Endometrial microvascular endothelial cells (primary cell): Measurements from ENCODE around the gene NUDT6. TPM values are rescaled to one million over a fixed set of nuclear protein-coding genes. Genes with fewer than 3 reads are reported as not detected.
"Not testable (repeated sequence)": the region's sequence is repeated elsewhere in the genome, so short reads cannot be mapped to it uniquely, and the experiment has no call there.

Source experiments
- in situ Hi-C: cut with HindIII; loops from 2 replicates; pipeline ENCODE4 v1.10.0; 2017; ENCODE audit warnings: low sequenced_read_pairs, low pct_unique_long_range_greater_than_20kb; ENCODE audit errors: inconsistent ontology term
- total RNA-seq: library from RNA; depleted of rRNA; stranded (reverse); fragments of >200 nt; gene quantifications from one replicate; pipeline ENCODE4 v1.2.3, GENCODE V29; 2015; ENCODE audit errors: inconsistent ontology term

The NUDT6 gene, protein sequence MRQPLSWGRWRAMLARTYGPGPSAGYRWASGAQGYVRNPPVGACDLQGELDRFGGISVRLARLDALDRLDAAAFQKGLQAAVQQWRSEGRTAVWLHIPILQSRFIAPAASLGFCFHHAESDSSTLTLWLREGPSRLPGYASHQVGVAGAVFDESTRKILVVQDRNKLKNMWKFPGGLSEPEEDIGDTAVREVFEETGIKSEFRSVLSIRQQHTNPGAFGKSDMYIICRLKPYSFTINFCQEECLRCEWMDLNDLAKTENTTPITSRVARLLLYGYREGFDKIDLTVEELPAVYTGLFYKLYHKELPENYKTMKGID
- 6.8 TPM for total RNA-seq

DNA sequence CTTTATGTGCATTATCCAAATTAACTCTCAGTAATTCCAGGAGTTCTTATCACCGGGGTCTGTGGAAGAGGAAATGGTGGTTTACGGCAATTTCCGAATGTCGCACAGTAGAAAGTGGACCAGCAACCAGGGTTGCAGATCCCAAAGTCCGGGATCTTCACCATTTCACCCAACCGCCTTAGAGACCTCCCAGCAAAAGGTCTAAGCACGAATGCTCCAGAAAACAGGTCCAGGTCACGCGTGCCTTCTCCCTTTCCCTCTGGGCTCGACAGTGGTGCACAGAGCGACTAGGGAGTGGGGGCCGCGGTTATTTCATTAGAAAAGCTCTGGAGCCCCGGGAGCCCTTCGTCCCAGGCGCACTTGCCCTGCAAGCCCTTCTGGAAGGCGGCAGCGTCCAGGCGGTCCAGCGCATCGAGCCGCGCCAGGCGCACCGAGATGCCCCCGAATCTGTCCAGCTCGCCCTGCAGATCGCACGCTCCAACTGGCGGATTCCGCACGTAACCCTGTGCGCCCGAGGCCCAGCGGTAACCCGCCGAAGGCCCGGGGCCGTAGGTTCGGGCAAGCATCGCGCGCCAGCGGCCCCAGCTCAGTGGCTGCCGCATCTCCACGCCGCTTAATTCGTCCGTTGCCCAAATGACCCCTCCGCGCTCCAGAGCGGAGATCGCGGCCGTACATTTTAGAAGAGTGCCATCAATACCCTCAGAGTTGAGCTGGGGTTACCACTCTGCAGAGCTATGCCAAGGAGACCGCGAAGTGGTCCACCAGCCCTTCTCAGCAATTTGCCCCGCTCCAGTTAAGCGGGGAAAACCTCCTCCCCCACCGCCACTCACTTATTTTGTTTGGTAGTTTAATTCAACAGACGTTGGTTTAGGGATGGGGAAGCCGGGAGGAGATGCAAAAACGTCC, at the start of gene NUDT6:
Gene NUDT6 (minus strand): TSS at position 627 of the 906 bp plus-strand sequence. CDS start 25 bp downstream, at position 602.
- in situ Hi-C loops, result loop anchor here (25.0 kb wide), 2 partner anchors 160 to 310 kb away; partner anchors contain the start of gene IL21

DNA sequence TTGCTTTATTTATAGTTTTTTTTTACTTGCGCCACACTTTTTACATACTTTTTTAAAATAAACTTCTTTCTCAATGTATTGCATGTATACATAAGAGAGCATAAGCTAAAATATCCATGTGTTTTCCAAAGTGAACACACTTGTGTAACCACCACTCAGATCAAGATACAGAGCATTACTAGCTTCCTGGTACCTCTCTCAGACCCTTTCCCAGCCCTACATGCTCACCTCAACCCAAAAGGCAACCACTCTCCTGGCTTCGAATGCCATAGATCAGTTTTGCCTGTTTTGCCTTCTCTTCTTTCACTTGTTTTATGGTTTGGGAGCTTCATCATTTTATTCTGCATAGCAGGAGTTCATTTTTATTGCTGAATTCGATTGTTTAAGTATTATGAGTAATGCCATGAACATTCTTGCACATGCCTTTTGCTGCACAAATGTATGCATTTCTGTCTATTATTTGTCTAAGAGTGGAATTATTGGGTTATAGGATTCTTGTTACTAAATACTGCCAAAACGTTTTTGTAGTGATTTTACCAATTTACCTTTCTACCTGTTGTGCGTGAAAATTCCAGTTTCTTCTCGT, 45.9 kb upstream of the NUDT6 start:
- in situ Hi-C loops, result no loop called here

DNA sequence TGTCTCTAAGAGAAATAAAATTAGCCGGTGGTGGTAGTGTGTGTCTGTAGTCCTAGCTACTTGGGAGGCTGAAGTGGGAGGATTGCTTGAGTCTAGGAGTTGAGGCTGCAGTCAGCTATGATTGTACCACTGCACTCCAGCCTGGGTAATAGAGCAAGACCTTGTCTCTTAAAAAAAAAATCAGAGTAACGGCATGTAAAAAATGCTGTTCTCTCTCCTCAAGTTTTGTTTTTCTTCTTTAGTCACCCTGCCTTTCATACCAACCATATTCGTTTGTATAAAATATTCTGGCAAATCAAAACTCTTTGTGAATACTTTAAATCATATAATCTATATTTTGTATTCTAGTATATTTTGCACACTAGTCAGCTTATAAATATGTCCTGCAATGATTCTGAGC, 44.8 kb upstream of the NUDT6 start:
- in situ Hi-C loops, result no loop called here

DNA sequence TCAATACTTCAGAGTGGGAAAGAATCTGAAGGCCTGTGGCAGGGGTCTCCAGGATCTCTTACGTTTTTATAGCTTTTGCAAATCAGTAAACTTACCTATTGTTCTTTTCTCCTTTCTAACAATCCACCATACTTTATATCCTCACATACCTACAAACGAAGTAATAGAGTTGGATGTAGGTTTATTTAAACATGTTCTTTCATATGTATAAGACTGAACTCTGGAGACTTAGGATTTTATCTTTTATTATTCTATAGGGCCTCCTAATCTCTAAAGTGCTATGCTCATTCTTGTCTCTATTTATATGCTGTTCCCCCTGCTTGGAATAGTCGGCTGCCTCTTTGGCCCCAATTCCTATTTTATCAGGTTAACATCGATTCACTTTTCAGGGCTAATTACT, 43.8 kb upstream of the NUDT6 start:
- in situ Hi-C loops, result no loop called here

DNA sequence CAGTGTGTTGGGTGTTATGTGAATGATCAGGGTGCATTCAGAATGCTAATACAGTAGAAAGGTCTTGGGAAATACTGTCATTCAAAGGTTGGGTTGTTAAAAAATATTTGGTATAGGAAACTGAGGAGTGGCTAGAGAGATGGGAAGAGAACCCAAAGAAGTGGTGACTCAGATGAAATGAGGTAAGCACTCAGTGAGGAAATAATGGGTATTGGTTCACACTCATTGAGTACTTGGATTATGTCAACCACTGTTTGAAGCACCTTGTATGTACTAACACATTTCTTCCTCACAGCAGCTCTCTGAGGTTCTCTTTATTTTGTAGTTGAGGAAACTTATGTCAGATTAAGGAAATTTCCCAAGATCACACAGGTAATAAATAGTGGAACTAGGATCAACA, 40.8 kb upstream of the NUDT6 start:
- in situ Hi-C loops, result no loop called here

DNA sequence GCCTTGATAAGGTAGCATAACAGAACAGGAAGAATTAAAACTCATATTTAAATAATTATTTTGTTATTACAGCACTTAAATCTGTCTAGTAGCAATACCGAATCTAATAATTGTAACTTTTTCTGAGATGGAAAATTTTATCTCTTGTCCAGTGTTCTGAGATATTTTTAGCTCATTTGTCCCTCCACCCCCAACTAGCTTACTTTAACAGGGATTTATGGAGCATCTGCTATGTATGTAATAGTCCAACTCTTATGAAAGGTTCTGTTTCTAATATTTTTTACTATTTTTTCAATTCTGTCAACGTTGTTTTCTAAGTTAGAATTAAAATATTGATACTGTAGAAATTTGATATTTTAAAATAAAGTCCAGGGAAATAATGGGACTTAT, 38.2 kb upstream of the NUDT6 start:
- in situ Hi-C loops, result no loop called here

DNA sequence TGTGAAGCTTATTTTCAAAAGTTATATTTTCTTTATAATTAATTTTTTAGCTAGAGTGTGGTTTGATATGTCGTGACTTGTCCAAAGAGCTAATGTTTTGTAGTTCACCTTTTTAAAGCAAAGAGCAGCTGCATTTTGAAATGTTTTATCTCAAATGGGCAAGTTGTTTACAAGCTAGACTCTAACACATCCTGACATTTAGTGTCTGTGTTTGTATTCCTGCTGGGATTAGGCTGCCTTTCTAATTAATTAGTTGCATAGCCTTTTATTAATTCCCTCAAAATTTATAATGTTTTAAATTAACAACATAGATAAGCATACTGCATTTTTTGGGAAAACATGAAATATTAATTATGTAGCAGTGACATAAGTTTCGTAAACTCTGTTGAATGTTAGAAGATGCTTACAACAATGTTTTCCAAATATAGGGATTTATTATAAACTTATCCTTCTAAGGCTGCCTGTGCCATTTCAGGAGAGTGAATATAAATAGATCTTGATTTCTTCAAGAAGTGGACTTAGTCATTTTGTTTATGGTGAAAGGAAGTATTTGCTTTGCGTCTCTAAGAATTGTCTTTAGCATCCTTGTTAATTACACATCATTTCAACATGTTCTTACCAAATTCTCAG, 37.7 kb upstream of the NUDT6 start:
- in situ Hi-C loops, result no loop called here

DNA sequence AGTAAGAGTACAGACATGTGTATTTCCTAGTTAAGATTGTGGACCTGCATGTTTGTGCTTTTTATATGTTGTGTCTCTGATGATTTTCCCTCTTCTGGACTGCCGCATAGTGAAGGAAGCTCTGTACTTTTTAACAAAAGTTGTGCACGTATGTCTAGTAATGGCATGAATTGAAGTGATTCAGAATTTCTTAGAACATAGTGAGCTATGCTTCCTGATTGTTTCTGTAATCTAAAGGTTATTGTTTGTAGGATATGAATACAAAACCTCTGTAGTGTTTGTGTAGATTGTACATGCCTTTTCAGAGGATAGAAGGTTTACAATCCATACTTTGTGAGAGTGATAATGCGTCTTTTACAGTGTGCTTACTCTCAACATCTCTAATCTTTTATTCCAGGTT, 37.0 kb upstream of the NUDT6 start:
- in situ Hi-C loops, result no loop called here

DNA sequence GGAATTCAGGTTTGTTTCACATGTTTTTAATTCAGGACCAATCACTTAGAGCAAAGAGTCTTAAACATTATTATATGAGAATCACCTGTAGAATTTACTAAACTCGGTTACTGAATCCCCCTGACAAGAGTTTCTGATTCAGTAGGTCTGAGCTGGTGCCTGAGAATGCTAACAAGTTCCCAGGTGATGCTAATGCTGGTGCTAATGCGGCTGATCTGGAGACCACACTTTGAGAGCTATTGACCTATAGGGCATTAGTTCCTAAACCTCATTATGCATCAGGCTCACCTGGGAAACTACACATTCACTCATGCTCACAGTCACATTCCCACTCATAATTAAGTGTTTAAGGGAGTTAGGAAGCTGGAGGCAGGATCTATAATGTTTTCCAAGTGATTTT, 36.1 kb upstream of the NUDT6 start:
- in situ Hi-C loops, result no loop called here

DNA sequence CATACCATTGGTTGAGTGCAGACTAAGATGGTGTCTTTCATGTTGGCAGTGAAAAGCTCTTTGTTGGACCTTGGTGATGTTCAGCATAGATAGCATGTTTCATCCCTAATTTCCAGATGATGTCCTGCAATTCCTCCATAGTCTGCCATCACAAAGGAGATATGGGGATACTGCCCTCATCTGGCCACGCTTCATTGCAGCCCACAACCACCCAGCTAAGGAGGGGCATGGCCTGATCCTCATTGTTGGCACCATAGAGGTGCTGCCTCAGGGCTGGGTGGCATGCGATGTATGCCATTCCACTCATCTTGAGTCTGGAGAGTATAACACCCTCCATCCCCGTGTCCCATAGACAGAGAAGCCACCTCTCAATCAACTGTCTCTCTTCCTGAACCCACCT, 31.5 kb upstream of the NUDT6 start:
- in situ Hi-C loops, result no loop called here

DNA sequence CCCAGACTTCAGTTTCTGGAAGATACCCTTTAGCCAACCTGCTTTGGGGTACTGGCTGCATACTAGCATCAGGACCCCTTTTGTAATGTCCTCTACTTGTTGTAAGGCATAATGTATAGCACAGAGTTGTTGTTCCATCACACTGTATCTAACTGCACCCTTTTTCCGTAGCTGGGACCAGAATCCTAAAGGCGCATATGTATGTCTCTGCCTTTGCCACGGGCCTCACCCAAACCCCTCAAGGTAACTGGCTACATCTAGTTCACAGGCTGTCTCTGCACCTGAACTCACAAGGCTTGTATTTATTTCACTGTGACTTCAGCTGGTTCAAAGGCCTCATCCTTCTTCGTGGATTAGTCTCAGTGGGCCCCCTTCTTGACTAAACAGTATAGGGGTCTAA, 29.6 kb upstream of the NUDT6 start:
- in situ Hi-C loops, result no loop called here

DNA sequence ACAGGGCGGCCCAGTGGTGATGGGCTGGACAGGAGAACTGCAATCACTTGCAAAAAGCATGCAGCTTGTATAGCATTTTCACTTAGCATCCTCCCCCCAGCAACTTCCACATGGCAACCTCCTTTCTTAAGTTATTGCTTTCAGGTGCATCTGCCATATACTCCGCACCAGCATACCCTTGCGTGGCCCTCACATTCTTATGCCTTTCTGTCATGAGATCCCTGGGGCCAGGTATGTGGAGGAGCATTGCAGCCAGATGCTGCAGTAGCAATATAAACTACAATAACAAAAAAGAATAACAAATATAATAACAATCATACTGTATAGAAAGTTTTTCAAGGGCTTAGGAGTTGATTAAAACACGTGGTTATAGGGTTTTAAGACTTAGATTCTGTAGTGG, 26.3 kb upstream of the NUDT6 start:
- in situ Hi-C loops, result no loop called here

DNA sequence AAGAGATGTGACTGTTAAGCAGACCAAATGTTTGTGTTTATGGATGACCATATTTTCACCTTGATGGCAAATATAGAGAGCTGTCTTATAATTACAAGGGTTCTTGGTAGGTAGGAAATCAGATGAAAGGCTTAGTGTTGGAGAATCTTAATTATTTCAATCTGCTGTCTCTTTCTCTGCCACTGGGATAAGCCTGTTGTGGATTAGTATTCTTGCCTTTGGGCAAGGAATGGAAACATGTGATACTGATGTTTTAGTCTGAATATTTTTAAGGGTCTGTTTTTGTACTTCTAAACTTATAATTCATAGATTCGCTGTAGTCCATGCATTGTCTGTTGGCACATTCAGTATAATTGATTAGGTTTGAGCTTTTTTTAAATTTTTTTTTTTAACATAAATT, 23.7 kb upstream of the NUDT6 start:
- in situ Hi-C loops, result no loop called here

DNA sequence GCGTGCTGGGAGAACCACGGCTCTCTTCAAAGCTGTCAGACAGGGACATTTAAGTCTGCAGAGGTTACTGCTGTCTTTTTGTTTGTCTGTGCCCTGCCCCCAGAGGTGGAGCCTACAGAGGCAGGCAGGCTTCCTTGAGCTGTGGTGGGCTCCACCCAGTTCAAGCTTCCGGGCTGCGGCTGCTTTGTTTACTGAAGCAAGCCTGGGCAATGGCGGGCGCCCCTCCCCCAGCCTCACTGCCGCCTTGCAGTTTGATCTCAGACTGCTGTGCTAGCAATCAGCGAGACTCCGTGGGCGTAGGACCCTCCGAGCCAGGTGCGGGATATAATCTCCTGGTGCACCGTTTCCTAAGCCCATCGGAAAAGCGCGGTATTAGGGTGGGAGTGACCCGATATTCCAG, 22.7 kb upstream of the NUDT6 start:
- in situ Hi-C loops, result not testable (repeated sequence)

DNA sequence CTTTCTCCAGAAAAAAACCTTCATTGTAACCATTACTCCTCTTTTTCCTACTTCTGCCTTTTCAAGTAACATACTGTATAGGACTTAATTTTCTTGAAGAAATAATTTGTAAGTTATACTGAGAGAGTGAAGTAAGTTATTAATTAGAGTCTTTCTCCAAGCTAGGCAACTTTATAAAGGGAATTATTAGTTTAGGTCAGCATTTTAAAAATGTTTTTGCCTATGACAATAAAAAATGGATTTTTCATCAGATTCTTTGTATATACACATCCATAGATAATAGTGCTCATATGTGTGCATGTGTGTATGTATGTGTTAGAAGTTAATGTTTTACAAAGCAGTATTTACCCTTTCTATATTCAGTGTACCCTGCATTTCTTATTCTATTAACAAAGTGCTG, 10.4 kb upstream of the NUDT6 start:
- in situ Hi-C loops, result no loop called here

DNA sequence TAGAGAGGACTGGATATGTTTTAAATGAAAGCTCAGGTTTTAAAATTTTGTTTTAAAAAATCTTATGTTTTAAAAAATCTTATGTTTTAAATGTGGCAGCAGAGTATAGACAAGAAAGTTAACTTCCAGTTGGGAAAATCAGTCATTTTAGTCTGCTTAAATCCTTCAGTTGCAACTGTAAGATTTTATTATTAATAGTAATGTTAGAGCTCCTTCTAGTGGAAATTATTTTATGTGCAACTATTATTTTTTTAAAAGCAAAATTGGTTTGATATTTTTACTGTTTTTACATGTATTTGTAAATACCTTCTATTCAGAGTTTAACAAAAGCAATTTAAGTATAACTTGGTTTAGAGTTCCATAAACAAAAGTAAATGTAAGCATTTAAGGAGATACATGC, 8.5 kb upstream of the NUDT6 start:
- in situ Hi-C loops, result no loop called here

DNA sequence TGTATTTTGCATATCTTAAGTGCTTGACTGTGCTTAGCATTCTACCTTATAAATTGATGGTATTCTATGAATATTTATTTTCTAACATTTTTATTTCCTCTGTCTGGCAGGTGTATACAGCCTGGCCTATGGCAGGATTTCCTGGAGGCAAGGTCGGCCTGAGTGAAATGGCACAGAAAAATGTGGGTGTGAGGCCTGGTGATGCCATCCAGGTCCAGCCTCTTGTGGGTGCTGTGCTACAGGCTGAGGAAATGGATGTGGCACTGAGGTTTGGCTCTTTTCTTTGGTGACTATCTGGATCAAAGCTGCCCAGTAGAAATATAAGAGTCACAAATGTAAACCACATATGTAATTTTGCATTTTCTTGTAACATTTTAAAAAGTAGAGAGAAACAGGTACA, 6.5 kb upstream of the NUDT6 start:
- in situ Hi-C loops, result no loop called here

DNA sequence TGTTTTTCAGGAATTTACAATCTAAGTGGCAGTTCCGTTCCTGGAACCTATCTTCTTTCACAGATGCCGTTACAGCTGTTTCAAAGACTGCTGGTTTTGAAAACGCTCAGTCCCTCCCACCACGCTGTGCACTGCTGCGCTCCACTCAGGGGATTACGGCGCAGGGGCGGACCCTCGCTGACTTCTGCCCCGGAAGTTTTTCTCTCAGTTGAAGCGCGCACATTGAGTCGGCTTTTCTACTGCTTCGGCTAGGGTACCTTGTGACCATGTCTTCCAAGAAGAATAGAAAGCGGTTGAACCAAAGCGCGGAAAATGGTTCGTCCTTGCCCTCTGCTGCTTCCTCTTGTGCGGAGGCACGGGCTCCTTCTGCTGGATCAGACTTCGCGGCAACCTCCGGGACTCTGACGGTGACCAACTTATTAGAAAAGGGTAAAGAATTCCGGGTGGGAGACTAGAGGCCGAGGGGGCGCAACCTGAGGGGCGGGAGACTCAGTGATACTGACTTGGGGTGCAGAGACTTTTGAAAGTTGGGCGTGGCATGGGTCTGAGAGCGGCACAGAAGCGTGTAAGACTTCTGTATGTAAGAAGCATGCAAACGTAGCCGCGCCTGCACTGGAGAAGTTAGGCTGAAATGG, 597 bp upstream of the NUDT6 start:
- in situ Hi-C loops, result loop anchor here (25.0 kb wide), 2 partner anchors 161 to 311 kb away; partner anchors contain the start of gene IL21

DNA sequence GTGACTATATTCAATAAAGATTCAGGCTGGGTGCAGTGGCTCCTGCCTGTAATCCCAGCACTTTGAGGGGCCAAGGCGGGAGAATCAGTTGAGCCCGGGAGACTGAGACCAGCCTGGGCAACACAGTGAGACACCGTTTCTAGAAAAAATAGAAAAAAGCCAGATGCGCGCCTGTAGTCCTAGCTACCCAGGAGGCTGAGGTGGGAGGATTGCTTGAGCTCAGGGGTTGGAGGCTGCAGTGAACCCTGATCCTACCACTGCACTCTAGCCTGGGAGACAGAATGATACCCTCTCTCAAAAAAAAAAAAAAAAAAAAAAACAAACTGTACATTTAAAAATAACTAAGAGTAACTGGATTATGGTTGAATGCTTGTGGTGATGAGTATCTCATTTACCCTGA, 1.1 kb downstream of the NUDT6 start:
- in situ Hi-C loops, result loop anchor here (25.0 kb wide), 2 partner anchors 159 to 309 kb away; partner anchors contain the start of gene IL21
